ENCODE measurements around the gene MEPCE. TPM values are rescaled to one million over a fixed set of nuclear protein-coding genes. Genes with fewer than 3 reads are reported as not detected.
"Not testable (repeated sequence)": the region's sequence is repeated elsewhere in the genome, so short reads cannot be mapped to it uniquely, and the experiment has no call there.

The MEPCE gene
- total and polyA plus RNA-seq, 10 donors: 31.4 to 82.2 (median 59.0) TPM

DNA sequence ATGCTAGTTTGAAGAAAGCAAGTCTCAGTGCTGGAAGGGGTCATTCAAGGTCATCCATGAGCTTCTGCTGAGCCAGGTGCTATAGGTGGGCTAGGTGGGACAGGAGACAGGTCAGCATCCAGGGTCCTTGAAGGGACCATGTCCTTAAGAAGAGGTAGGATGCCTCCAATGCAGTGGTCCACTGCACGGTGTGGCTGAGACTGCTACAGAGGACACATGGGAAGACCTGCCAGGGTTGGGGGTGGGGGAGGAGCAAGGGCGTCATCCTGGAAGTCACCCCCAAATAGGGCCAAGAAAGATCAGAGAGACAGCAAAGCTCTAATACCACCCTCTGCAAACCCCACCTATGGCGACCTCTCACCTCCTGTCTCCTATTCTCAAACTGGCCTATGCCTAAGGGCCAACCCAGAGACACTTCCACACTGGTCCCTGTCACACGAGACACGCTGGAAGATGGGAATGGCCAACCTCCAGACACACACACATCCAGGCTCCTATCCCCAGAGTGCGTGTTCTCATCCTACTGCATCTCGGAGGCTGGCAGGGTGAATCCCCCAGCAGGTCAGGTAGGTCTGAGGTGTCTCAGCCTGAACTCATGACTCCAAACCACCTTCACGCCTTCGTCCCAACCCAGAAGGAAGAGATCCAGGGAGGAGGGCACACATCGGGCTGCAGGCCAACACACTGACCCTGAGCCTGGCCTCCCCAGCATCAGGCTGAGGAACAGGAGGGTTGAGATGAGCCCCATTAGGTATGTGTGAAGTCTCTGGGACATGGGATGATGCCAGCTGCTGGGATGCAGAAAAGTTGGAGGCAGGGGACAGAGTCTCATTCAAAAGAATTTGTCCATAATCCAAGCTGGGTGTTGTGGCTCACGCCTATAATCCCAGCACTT is 12.3 kb downstream of the MEPCE start:
- Histone ChIP-seq H3K9me3 (no peaks in the 10 kb centered on the region), H3K36me3 (no peaks in the 10 kb centered on the region), H3K27me3 (replicated peaks in 1 of 7) (no peaks in the 10 kb centered on the region), H3K4me1 (peaks cover 9 to 84% (median 33%) of the 10 kb centered on the region in 6 donors), H3K4me3 (no peak overlapping the region), H3K27ac (peak overlapping the region in 6 of 8 donors; percentile 29 to 100 (median 82))
- WGBS, 5 donors: 83 to 92% (median 89%) methylated on average over 9 to 11 of the region's 11 CpGs
- TF ChIP-seq POLR2AphosphoS5 (IDR thresholded peaks at IDR 0.05) (no peak), CTCF (IDR thresholded peaks at IDR 0.05 in 8 of 11, conservative IDR thresholded peaks at IDR 0.05 in 3 of 11) (no peak), POLR2A (IDR thresholded peaks at IDR 0.05) (no peak)
- intact Hi-C loops (cut with DNase I; ENCODE audit: low total_unique reads): no loop called here
- DNase-seq: peak; percentile 68

DNA sequence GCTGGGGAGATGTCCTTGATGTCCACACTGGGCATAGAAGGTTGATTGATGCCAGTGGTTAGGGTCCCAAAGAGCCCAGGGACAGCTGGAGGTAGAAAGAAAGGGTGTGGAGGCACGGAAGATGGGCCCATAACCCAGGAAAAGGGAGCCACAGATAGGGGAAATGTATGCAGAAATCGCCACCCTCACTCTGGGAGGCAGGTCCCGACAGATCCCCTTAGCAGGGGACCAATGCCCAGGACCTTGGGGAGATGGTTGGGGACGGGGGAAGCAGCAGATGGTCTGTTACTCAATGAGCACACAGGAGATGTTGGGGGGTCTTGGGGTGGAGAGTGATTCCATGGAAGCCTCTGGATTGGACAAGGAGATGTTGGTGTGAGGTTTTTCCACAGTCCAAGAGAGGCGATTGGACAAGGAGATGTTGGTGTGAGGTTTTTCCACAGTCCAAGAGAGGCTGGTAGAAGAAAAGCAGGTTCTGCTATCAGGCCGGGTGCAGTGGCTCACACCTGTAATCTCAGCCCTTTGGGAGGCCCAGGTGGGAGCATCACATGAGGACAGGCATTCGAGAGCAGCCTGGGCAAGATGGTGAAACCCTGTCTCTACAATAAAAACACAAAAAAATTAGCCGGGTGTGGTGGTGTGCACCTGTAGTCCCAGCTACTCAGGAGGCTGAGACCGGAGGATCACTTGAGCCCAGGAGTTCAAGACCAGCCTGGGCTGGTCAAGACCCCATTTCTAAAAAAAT is 13.6 kb downstream of the MEPCE start:
- H3K4me1 ChIP-seq: peaks cover 9 to 70% (median 25%) of the 10 kb centered on the region in 6 donors
- H3K27me3 ChIP-seq (replicated peaks in 1 of 7): no peaks in the 10 kb centered on the region
- TF ChIP-seq POLR2A (IDR thresholded peaks at IDR 0.05): no peak
- peak; percentile 67 for DNase-seq
- H3K27ac ChIP-seq: peak overlapping the region in 7 of 8 donors; percentile 69 to 100 (median 80)
- intact Hi-C loops (cut with DNase I; ENCODE audit: low total_unique reads): no loop called here
- 84 to 96% (median 88%) methylated on average over 9 of the region's 9 CpGs for WGBS, 5 donors
- H3K9me3 ChIP-seq: no peaks in the 10 kb centered on the region
- no peaks in the 10 kb centered on the region for H3K36me3 ChIP-seq
- no peak overlapping the region for H3K4me3 ChIP-seq

DNA sequence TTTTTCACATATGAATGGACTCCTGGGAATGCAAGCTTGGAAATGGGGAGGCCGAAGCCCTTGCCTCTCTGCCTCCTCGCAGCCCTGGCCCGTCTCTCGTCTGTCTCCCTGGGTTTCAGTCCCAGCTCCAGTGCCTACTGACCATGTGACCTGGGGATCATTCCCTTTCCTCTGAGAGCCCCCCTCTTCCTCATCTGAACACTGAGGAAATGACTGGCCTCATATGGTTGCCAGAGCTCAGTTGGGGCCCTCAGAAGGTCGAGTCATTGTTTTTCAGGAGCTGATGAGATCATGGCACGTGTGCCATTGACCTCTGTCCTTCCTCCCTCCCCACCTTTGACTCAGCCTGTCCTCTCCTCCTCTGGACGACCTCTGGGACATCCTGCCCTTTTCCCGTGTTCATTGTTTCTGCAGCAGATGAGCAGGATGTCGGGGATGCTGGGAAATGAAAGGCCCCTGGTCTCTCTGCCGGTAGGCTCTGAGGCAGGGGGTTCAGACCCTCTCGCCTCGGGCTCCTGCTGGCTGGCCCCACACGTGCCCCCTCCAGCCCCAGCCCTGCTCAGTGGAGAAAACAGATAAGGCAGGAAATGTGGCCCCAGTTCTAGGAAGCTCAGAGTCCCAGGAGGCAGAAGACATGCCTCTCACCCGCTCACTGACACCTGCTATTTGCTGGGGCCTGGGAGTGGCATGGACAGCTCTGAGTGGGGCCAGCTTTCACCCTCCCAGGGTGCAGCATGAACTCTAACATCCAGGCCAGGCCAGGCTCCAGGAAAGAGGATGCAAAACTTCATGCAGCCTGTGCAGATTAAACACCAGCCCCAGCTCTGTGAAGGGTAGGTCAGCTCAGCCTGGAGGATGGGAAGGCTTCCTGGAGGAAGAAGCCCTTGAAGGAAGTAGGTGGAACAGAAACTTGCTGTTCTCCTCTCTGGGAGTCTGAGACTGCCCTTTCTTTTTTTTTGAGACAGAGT is 15.0 kb downstream of the MEPCE start:
- H3K27ac ChIP-seq: peak overlapping the region; percentile 22 to 100 (median 80)
- H3K36me3 ChIP-seq: no peaks in the 10 kb centered on the region
- 30 to 39% (median 34%) methylated on average over 13 to 14 of the region's 14 CpGs for WGBS, 5 donors
- no peaks in the 10 kb centered on the region for H3K9me3 ChIP-seq
- intact Hi-C loops (cut with DNase I; ENCODE audit: low total_unique reads): no loop called here
- no peaks in the 10 kb centered on the region for H3K27me3 ChIP-seq (replicated peaks in 1 of 7)
- DNase-seq: peak; percentile 80
- no peak overlapping the region for H3K4me3 ChIP-seq
- TF ChIP-seq POLR2AphosphoS5 (IDR thresholded peaks at IDR 0.05) (peak; percentile 70 to 82 (median 73)), CTCF (IDR thresholded peaks at IDR 0.05 in 8 of 11, conservative IDR thresholded peaks at IDR 0.05 in 3 of 11) (no peak)
- peaks cover 9 to 57% (median 26%) of the 10 kb centered on the region in 6 donors for H3K4me1 ChIP-seq

DNA sequence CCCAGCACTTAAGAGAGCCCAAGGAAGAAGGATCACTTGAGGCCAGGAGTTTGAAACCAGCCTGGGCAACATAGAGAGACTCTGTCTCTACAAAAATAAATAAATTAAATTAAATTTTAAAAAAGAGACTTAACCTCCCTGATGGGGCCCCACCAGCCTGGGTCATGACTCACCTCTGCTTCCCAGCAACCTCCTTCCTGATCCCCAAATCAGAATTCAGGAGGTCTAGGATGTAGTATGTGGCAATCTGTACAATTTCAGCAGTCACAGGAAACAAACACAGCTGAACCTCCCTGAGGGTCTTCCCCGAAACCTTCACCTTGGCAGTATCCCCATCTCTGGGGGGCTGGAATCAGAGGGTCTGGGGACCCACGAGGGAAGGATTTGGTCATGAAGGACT is 16.4 kb downstream of the MEPCE start:
- Histone ChIP-seq H3K36me3 (no peaks in the 10 kb centered on the region), H3K27me3 (replicated peaks in 1 of 7) (no peaks in the 10 kb centered on the region), H3K27ac (peak overlapping the region in 7 of 8 donors; percentile 22 to 100 (median 80)), H3K4me3 (no peak overlapping the region), H3K9me3 (no peaks in the 10 kb centered on the region), H3K4me1 (peaks cover 12 to 64% (median 37%) of the 10 kb centered on the region in 6 donors)
- no peak for DNase-seq
- WGBS, 5 donors: 71 to 81% (median 72%) methylated on average over 2 of the region's 2 CpGs
- intact Hi-C loops (cut with DNase I; ENCODE audit: low total_unique reads): no loop called here
- no peak for TF ChIP-seq CTCF (IDR thresholded peaks at IDR 0.05 in 8 of 11, conservative IDR thresholded peaks at IDR 0.05 in 3 of 11)

- WGBS, 5 donors: 93 to 99% (median 98%) methylated on average over 8 of the region's 8 CpGs
- intact Hi-C loops (cut with DNase I; ENCODE audit: low total_unique reads); H3K4me3 ChIP-seq: not testable (repeated sequence)
These were observed 17.7 kb downstream of the MEPCE start for GRCh38 chr7:100447363-100447762.

More at GRCh38 chr7:100447363-100447762, 17.7 kb downstream of the MEPCE start:
- peaks cover 12 to 54% (median 37%) of the 10 kb centered on the region in 6 donors for H3K4me1 ChIP-seq
- H3K9me3 ChIP-seq; H3K27ac ChIP-seq; H3K27me3 ChIP-seq (replicated peaks in 1 of 7); H3K36me3 ChIP-seq: not testable (repeated sequence)
- peak; percentile 16 for DNase-seq

All from spleen (tissue), 11 donors.